Upper lobe of right lung (tissue), 1 donor: Measurements from ENCODE around the gene SLC39A5. TPM values are rescaled to one million over a fixed set of nuclear protein-coding genes. Genes with fewer than 3 reads are reported as not detected.

Experiments used
- ATAC-seq: fragments of 200-7000 bp; cut with Tn5 transposase; one replicate; pipeline ENCODE4 v1.9.1; 2020; ENCODE audit warnings: mild to moderate bottlenecking, moderate library complexity
- DNase-seq: peaks from one replicate; pipeline ENCODE4 v3.0.0-alpha.2; 2020
- H3K27ac ChIP-seq: fragments of 200-600 bp; one replicate; pipeline ENCODE4 v1.8.0; 2022
- H3K27me3 ChIP-seq: fragments of 200-600 bp; one replicate; pipeline ENCODE4 v1.8.0; 2022; ENCODE audit warnings: mild to moderate bottlenecking
- H3K36me3 ChIP-seq: fragments of 200-600 bp; one replicate; pipeline ENCODE4 v1.8.0; 2022
- H3K4me1 ChIP-seq: fragments of 200-600 bp; one replicate; pipeline ENCODE4 v1.8.0; 2022
- H3K4me3 ChIP-seq: fragments of 200-600 bp; one replicate; pipeline ENCODE4 v1.8.0; 2022; ENCODE audit warnings: mild to moderate bottlenecking
- H3K9me3 ChIP-seq: fragments of 200-600 bp; one replicate; pipeline ENCODE4 v1.8.0; 2022
- intact Hi-C: fragments of 100-400 bp; cut with DNase I; formaldehyde crosslinking; loops from one replicate; pipeline ENCODE4 v1.11.0; 2022
- total RNA-seq: library from RNA; stranded (reverse); fragmentation: NEBNext Ultra II Directional; extraction: Animal tissue kit (Norgen Biotek cat#: 25700); gene quantifications from one replicate; pipeline ENCODE4 v1.2.1, GENCODE V29; 2021
- TF ChIP-seq, protein P1 (sequence below): fragments of 200-600 bp; IDR thresholded peaks from one replicate; pipeline ENCODE4 v1.8.0; 2022; ENCODE audit warnings: antibody characterized with exemption
- donor health status: DM: no; HTN: yes; CAD: no; lungs with severe emphysema.

Gene SLC39A5
- total RNA-seq, 1 donor from 2014 or later: 0.87 TPM

DNA sequence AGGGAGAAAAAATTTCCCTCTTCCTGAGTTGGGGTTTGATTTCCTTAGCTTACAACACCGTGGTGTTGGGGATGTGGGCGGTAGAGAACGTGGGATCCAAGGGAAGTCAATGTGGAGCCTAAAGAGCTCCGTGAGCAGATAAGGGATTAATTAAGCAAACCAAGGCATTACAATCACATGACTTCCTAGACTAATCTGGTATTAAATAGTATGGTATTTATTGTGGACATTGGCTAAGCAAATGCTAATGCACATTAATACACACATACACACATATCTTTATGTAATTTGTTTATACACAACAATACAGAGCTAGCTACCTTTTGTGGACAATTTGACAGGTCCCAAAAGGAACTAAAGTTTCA is 7.3 kb upstream of the SLC39A5 start:
- peak overlapping the region; percentile 96 for H3K27ac ChIP-seq
- DNase-seq (no peak), ATAC-seq (no peak)
- no peaks in the 10 kb centered on the region for H3K9me3 ChIP-seq
- H3K4me3 ChIP-seq: peak overlapping the region; percentile 75
- H3K36me3 ChIP-seq: peaks cover 7% of the 10 kb centered on the region
- peaks cover 39% of the 10 kb centered on the region for H3K4me1 ChIP-seq
- H3K27me3 ChIP-seq: no peaks in the 10 kb centered on the region
- TF ChIP-seq, protein P1, sequence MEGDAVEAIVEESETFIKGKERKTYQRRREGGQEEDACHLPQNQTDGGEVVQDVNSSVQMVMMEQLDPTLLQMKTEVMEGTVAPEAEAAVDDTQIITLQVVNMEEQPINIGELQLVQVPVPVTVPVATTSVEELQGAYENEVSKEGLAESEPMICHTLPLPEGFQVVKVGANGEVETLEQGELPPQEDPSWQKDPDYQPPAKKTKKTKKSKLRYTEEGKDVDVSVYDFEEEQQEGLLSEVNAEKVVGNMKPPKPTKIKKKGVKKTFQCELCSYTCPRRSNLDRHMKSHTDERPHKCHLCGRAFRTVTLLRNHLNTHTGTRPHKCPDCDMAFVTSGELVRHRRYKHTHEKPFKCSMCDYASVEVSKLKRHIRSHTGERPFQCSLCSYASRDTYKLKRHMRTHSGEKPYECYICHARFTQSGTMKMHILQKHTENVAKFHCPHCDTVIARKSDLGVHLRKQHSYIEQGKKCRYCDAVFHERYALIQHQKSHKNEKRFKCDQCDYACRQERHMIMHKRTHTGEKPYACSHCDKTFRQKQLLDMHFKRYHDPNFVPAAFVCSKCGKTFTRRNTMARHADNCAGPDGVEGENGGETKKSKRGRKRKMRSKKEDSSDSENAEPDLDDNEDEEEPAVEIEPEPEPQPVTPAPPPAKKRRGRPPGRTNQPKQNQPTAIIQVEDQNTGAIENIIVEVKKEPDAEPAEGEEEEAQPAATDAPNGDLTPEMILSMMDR: no peak
- intact Hi-C loops: no loop called here

DNA sequence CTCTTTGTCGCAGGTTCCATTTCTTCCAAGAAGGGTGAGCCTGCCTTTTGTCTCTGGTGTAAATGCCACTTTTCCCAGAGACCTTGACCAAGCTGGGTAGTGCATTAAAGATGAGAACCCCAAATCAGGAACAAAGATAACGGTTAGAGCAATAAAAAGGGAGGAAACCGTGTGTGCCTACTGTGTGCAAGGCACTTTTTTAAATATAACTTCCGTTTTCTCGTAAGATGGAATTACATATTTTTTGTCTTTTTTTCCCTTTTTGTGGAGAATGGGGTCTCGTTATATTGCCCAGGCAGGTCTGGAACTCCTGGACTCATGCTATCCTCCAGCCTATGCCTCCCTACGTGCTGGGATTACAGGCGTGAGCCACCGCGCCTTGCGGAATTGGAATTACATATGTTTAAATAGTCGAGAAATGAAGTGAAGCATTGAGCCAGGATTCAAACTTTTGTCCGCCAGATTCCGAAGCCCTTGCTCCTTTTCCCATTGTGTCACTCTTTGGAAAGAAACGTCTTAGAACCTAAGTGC is 6.2 kb upstream of the SLC39A5 start:
- TF ChIP-seq, protein P1: no peak
- Histone ChIP-seq H3K4me3 (peak overlapping the region; percentile 73), H3K9me3 (no peaks in the 10 kb centered on the region), H3K4me1 (peaks cover 39% of the 10 kb centered on the region), H3K27ac (peak overlapping the region; percentile 96), H3K27me3 (no peaks in the 10 kb centered on the region), H3K36me3 (peaks cover 5% of the 10 kb centered on the region)
- intact Hi-C loops: no loop called here
- no peak for DNase-seq
- no peak for ATAC-seq

DNA sequence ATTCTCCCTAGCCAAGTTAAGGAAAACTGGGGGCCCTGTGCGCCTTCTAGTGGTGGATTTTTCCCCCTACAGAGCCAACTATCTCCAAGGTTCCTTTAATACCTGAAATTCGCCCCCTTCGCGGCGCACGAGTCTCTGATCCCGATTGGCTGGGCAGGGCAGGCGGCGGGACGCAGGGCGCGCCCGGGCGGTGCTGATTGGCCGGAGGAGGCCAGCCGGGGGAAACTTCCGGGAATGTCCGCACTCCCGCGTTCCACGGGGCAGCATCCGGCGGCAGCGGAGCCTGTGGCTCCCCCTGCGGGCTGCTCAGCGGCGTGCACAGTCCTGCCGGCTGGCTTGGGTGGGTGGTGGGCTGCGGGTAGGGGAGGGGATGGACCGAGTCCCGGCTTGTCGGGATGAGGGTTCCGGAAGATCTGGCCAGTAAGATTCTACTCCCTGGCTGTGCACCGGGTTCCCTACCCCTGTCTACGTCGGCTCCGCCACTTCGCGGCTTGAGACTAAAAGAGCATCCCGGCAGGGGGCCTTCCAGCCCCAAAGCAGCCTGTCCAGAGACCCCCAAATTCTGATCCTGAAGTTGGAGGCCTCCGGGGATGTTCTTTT is 5.6 kb upstream of the SLC39A5 start, which contains the start of gene NABP2:
Gene NABP2 (plus strand): TSS at position 241 of the 600 bp plus-strand sequence. CDS start 515 bp downstream, outside the sequence.
- ATAC-seq: peak; percentile 91
- intact Hi-C loops: no loop called here

DNA sequence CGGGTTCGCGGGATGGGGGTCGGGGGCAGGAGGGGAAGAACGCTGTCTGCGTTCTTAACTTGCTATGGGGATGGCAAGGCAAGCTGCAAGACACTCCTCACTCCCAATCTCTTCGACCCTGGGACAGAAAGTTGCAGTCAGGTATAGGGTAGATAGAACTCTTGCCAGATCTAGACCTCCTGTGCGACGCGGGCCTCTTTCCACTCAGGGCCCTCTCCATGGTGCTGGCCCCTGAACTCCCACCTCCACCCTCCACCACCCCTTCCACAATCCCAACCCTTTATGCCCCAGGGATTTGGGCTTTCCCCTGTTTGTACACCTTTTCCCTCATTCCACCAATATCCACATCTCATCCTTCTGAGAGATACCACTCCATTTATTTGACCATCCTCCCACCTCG is 4.9 kb upstream of the SLC39A5 start:
- no peak for ATAC-seq
- no peaks in the 10 kb centered on the region for H3K9me3 ChIP-seq
- intact Hi-C loops: loop anchor here (5.0 kb wide), 1 partner anchor 33 kb away; no protein-coding TSS in a partner anchor
- H3K27me3 ChIP-seq: no peaks in the 10 kb centered on the region
- TF ChIP-seq, protein P1: no peak
- no peak for DNase-seq
- H3K4me3 ChIP-seq: peak overlapping the region; percentile 73
- H3K36me3 ChIP-seq: peaks cover 11% of the 10 kb centered on the region
- H3K4me1 ChIP-seq: peaks cover 27% of the 10 kb centered on the region
- peak overlapping the region; percentile 79 for H3K27ac ChIP-seq

More for the DNA sequence above, 5.6 kb upstream of the SLC39A5 start, which contains the start of gene NABP2:
- Histone ChIP-seq H3K4me3 (peak within 1 kb of the TSS; percentile 73), H3K27ac (peak within 1 kb of the TSS; percentile 96), H3K9me3 (no peaks in the 10 kb centered on the region), H3K36me3 (peaks cover 9% of the 10 kb centered on the region), H3K27me3 (no peaks in the 10 kb centered on the region), H3K4me1 (peaks cover 34% of the 10 kb centered on the region)
- TF ChIP-seq, protein P1: peak; percentile 86
- peak; percentile 99 for DNase-seq

DNA sequence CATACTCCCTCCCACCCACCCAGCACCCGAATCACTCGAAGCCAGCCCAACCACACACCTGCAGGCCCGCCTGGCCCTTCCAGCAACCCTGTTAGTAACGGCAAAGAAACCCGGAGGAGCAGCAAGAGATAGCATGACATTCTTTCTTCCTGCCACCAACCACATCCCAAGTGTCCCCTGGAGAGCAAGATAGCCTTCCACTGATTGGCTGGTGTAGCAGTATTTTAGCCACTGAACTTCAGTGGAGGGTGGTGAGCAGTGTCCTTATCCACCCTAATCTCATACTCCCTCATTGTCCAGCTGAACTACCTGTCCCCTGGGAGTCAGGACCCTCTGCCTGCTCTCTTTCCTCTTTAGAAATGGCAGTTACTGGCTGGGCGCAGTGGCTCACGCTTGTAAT is 769 bp upstream of the SLC39A5 start:
- intact Hi-C loops: loop anchor here (5.0 kb wide), 1 partner anchor 37 kb away; no protein-coding TSS in a partner anchor
- DNase-seq: no peak
- Histone ChIP-seq H3K27ac (no peak overlapping the region), H3K9me3 (no peaks in the 10 kb centered on the region), H3K4me3 (no peak overlapping the region), H3K27me3 (no peaks in the 10 kb centered on the region), H3K36me3 (peaks cover 11% of the 10 kb centered on the region), H3K4me1 (peaks cover 6% of the 10 kb centered on the region)
- TF ChIP-seq, protein P1: no peak
- ATAC-seq: no peak
